ENCODE data around the gene CORO2A.
"Not testable (repeated sequence)": the region's sequence is repeated elsewhere in the genome, so short reads cannot be mapped to it uniquely, and the experiment has no call there.

Gene CORO2A

GRCh38 chr9:98101416-98101815 lies 91.0 kb downstream of the CORO2A start:
- no peak for DNase-seq

GRCh38 chr9:98100456-98100855 lies 92.0 kb downstream of the CORO2A start:
- no peak for DNase-seq

GRCh38 chr9:98099898-98100297 lies 92.5 kb downstream of the CORO2A start:
- peak; percentile 87 for DNase-seq

GRCh38 chr9:98099346-98099745 lies 93.1 kb downstream of the CORO2A start:
- DNase-seq = no peak

- peak; percentile 34 for DNase-seq
Observed at GRCh38 chr9:98097836-98098235, 94.6 kb downstream of the CORO2A start.

GRCh38 chr9:98096091-98096490 lies 96.3 kb downstream of the CORO2A start:
- DNase-seq = no peak

GRCh38 chr9:98095401-98095800 lies 97.0 kb downstream of the CORO2A start:
- no peak for DNase-seq

GRCh38 chr9:98094851-98095250 lies 97.6 kb downstream of the CORO2A start:
- DNase-seq = no peak

- DNase-seq = no peak
Observed at GRCh38 chr9:98094316-98094715, 98.1 kb downstream of the CORO2A start.

- no peak for DNase-seq
Observed at GRCh38 chr9:98092613-98092931, 99.9 kb downstream of the CORO2A start.

GRCh38 chr9:98091735-98092612 lies 100.5 kb downstream of the CORO2A start:
- no peak for DNase-seq

- not testable (repeated sequence) for DNase-seq
Observed at GRCh38 chr9:98090674-98091073, 101.8 kb downstream of the CORO2A start.

- no peak for DNase-seq
Observed at GRCh38 chr9:98087420-98088354, 104.8 kb downstream of the CORO2A start.

- DNase-seq = no peak
Observed at GRCh38 chr9:98086461-98086860, 106.0 kb downstream of the CORO2A start.

- DNase-seq = peak; percentile 12
Observed at GRCh38 chr9:98085944-98086343, 106.5 kb downstream of the CORO2A start.

- no peak for DNase-seq
Observed at GRCh38 chr9:98085058-98085457, 107.4 kb downstream of the CORO2A start.

GRCh38 chr9:98084396-98084795 lies 108.0 kb downstream of the CORO2A start:
- DNase-seq = no peak

GRCh38 chr9:98083566-98084183 lies 108.8 kb downstream of the CORO2A start:
- no peak for DNase-seq

- DNase-seq = no peak
Observed at GRCh38 chr9:98083061-98083501, 109.4 kb downstream of the CORO2A start.

GRCh38 chr9:98081477-98082219 lies 110.8 kb downstream of the CORO2A start:
- no peak for DNase-seq

- no peak for DNase-seq
Observed at GRCh38 chr9:98080780-98081179, 111.7 kb downstream of the CORO2A start.

- no peak for DNase-seq
Observed at GRCh38 chr9:98080326-98080725, 112.1 kb downstream of the CORO2A start.

GRCh38 chr9:98078895-98079294 lies 113.5 kb downstream of the CORO2A start:
- DNase-seq = no peak

Data from NCI-H1105 treated with DMSO at 0.1 percent for 48 hours (cell line).